Lower leg skin (tissue), 3 donors: ENCODE measurements around the gene DEPDC1B.

Source experiments
- CTCF ChIP-seq, 3 donors: fragments of 450-650 bp; IDR thresholded peaks; one replicate each; pipeline ENCODE4 v1.5.1; 2016; ENCODE audit warnings: antibody characterized with exemption in 3 of 3, mild to moderate bottlenecking in 3 of 3, moderate library complexity in 2 of 3
- POLR2A ChIP-seq, 2 donors: fragments of 450-650 bp; IDR thresholded peaks; one replicate each; pipeline ENCODE4 v1.6.1; 2016 to 2017; ENCODE audit warnings: antibody characterized with exemption in 2 of 2, mild to moderate bottlenecking in 1 of 2, moderate library complexity in 1 of 2

- TF ChIP-seq CTCF (IDR thresholded peaks at IDR 0.05) (no peak), POLR2A (IDR thresholded peaks at IDR 0.05) (no peak)
Observed at GRCh38 chr5:60679816-60680215, 20.1 kb downstream of the DEPDC1B start.
